SK-MEL-5 (cell line): ENCODE data around the gene CDH4. TPM values are rescaled to one million over a fixed set of nuclear protein-coding genes. Genes with fewer than 3 reads are reported as not detected.

ENCODE experiments used
- DNase-seq: peaks from one replicate; pipeline ENCODE4 v3.0.0-alpha.2; 2016; ENCODE audit warnings: low read depth, low spot score
- in situ Hi-C: cut with HindIII; loops from 2 replicates; pipeline ENCODE4 v1.10.0; 2016; ENCODE audit warnings: low sequenced_read_pairs, high pct_unique_total_duplicates, low pct_unique_long_range_greater_than_20kb
- total RNA-seq: library from RNA; depleted of rRNA; stranded (reverse); fragments of >200 nt; shearing (Covaris generic); gene quantifications from 2 replicates; pipeline ENCODE4 v1.2.3, GENCODE V29; 2014

CDH4 gene
- total RNA-seq, 1 experiment from 2014 or later, result not detected

- in situ Hi-C loops, result no loop called here
- DNase-seq, result no peak
These were observed 677.5 kb downstream of the CDH4 start for GRCh38 chr20:61929561-61929960.

GRCh38 chr20:61929971-61930666 is 678.1 kb downstream of the CDH4 start:
- in situ Hi-C loops, result no loop called here
- DNase-seq, result no peak

GRCh38 chr20:61930776-61931475 is 678.9 kb downstream of the CDH4 start:
- DNase-seq, result no peak
- in situ Hi-C loops, result no loop called here

DNA sequence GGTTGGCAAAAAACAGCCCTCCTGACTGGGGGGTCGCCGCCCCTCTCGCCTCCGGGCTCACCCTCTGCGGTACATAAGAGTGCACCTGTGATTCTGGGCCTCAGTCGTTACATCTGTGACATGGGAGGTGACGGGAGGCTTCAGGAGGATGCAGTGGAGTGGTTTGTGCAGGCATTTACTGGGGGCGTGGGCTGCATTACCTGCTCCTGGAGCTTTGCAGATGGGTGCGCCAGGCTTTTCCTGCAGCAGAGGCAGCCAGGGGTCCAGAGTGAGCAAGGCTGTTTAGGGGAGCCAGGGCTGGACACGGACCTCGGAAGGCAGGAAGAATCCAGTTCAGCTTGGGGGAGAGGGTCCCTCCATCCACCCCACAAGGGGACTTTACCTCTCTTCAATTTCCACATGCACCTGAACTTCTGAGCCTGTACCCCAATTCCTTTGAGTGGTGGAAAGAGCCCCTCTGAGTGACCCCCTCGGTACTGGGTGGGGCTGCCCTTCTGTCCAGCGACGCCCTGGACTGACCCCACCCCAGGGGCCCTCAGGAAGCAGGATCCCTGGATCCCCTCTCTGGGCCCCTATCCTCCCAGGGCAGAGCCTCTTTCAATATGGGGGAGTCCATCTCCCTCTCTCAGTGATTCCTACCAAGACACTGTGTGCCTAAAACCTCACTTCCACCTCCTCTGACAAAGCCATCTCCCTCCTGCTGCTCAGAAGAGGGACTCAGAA is 679.6 kb downstream of the CDH4 start:
- in situ Hi-C loops, result no loop called here
- no peak for DNase-seq

GRCh38 chr20:61932199-61932592 is 680.1 kb downstream of the CDH4 start:
- in situ Hi-C loops, result no loop called here
- DNase-seq, result no peak

GRCh38 chr20:61932711-61933480 is 680.8 kb downstream of the CDH4 start:
- in situ Hi-C loops, result no loop called here
- no peak for DNase-seq

- DNase-seq, result no peak
- in situ Hi-C loops, result no loop called here
These were observed 681.5 kb downstream of the CDH4 start for GRCh38 chr20:61933481-61933950.

GRCh38 chr20:61933951-61934715 is 682.1 kb downstream of the CDH4 start:
- in situ Hi-C loops, result no loop called here
- DNase-seq, result no peak

GRCh38 chr20:61934716-61935530 is 682.9 kb downstream of the CDH4 start:
- no peak for DNase-seq
- in situ Hi-C loops, result no loop called here

DNA sequence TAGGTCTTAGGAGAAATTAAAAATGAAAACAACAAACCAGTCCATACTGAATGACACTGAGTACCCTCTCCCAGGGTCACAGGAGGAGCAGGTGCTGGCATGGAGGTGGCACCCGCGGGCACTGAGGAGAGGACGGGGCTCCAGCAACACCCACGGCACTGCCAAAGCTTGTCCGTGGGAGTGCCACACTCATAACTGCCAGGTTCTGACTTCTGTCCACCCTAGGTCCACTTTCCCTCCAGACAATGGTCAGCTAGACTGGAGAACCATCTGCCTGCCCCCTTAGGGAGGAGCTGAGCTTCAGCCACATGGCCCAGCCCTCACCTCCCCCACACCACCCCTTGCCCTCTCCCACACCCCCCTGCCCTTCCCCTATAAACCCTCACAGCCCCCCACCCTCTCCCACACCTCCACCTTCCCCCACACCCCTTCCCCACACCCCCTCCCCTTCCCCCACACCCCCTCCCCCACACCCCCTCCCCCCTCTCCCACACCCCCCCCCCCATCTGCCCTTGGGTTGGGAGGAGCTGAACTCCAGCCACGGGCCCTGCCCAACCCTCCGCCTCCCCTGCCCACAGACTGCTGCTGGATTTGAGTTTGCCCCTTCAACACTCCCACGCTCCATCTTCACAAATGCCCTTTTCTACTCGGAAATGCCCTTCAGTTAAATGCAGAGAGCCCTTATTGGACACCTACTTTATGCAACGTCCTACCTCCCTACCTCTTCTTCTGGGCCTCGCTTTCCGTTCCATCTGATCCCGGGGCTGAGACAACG is 684.1 kb downstream of the CDH4 start:
- in situ Hi-C loops, result no loop called here

GRCh38 chr20:61936701-61937131 is 684.7 kb downstream of the CDH4 start:
- in situ Hi-C loops, result no loop called here

More for the DNA sequence above, 684.1 kb downstream of the CDH4 start:
- no peak for DNase-seq

DNA sequence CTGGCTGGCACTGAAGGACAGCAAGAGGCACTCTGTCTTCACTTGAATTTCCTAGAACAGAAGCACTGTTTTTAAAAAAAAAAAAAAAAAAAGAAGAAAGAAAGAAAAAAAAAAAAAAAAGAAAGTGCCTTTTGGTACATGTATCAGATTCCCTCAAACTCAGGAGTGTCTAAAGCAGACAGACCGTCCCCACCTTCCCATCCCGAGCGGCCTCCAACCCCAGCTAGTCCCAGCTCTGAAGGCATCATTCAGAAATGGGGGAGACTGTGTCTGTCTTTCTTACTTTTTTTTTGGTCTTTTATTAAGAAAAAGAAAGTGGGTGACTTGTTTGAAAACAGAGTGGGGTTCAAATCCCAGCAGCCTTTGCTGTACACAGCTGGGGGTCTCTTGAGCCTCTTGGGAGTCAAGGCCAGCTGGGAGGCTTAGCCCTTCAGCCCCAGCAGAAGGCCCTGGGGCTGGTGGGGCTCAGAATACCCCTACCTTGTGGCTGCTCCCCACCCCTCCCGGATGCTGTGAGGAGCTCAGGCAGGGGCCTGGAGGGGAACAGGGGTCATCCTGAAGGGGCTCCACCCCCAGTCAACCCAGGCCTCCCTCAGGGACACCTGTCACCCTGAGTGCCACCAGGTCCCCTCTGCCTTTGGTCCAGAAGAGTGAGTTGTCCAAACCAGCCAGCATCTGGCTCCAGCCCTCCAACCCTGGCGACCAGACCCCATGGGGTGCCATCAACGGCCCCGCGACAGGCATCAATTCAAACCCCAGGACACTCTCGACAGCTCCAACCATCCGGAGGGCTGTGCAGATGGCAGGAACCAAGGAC is 685.3 kb downstream of the CDH4 start:
- in situ Hi-C loops, result no loop called here
- DNase-seq, result no peak

More at GRCh38 chr20:61936701-61937131, 684.7 kb downstream of the CDH4 start:
- no peak for DNase-seq

- in situ Hi-C loops, result no loop called here
- no peak for DNase-seq
These were observed 686.1 kb downstream of the CDH4 start for GRCh38 chr20:61937963-61938838.
